Measurements from ENCODE around the gene CSF2RB.

CSF2RB gene

GRCh38 chr22:36926309-36926708, 12.9 kb downstream of the CSF2RB start:
- TF ChIP-seq TAF1 (IDR thresholded peaks at IDR 0.05; ENCODE audit: borderline replicate concordance, insufficient read depth, low read length) (no peak), SIN3A (IDR thresholded peaks at IDR 0.05; ENCODE audit: borderline replicate concordance, insufficient read depth, low read length) (no peak)

- TF ChIP-seq REST (IDR thresholded peaks at IDR 0.05; ENCODE audit: insufficient read depth in 1 of 2, low read depth in 2 of 2, low read length in 2 of 2) (no peak), TAF1 (IDR thresholded peaks at IDR 0.05; ENCODE audit: borderline replicate concordance, insufficient read depth, low read length) (no peak), POLR2AphosphoS5 (IDR thresholded peaks at IDR 0.05; ENCODE audit: low read depth, low read length) (no peak), SIN3A (IDR thresholded peaks at IDR 0.05; ENCODE audit: borderline replicate concordance, insufficient read depth, low read length) (no peak), FOXP2 (optimal IDR thresholded peaks at IDR 0.05; ENCODE audit: borderline replicate concordance, extremely low read depth, extremely low read length, insufficient read depth) (no peak)
Measured at GRCh38 chr22:36926721-36927435, 13.4 kb downstream of the CSF2RB start.

GRCh38 chr22:36927671-36928070, 14.2 kb downstream of the CSF2RB start:
- no peak for TF ChIP-seq POLR2AphosphoS5 (IDR thresholded peaks at IDR 0.05; ENCODE audit: low read depth, low read length)
- no peak for TF ChIP-seq REST (IDR thresholded peaks at IDR 0.05; ENCODE audit: insufficient read depth in 1 of 2, low read depth in 2 of 2, low read length in 2 of 2)
- TF ChIP-seq SIN3A (IDR thresholded peaks at IDR 0.05; ENCODE audit: borderline replicate concordance, insufficient read depth, low read length), result no peak
- no peak for TF ChIP-seq FOXP2 (optimal IDR thresholded peaks at IDR 0.05; ENCODE audit: borderline replicate concordance, extremely low read depth, extremely low read length, insufficient read depth)
- TF ChIP-seq TAF1 (IDR thresholded peaks at IDR 0.05; ENCODE audit: borderline replicate concordance, insufficient read depth, low read length), result no peak

GRCh38 chr22:36928196-36928595, 14.8 kb downstream of the CSF2RB start:
- TF ChIP-seq SIN3A (IDR thresholded peaks at IDR 0.05; ENCODE audit: borderline replicate concordance, insufficient read depth, low read length) (no peak), TAF1 (IDR thresholded peaks at IDR 0.05; ENCODE audit: borderline replicate concordance, insufficient read depth, low read length) (no peak), REST (IDR thresholded peaks at IDR 0.05; ENCODE audit: insufficient read depth in 1 of 2, low read depth in 2 of 2, low read length in 2 of 2) (no peak), FOXP2 (optimal IDR thresholded peaks at IDR 0.05; ENCODE audit: borderline replicate concordance, extremely low read depth, extremely low read length, insufficient read depth) (no peak), POLR2AphosphoS5 (IDR thresholded peaks at IDR 0.05; ENCODE audit: low read depth, low read length) (no peak)

GRCh38 chr22:36928786-36929535, 15.5 kb downstream of the CSF2RB start:
- TF ChIP-seq SIN3A (IDR thresholded peaks at IDR 0.05; ENCODE audit: borderline replicate concordance, insufficient read depth, low read length) (no peak), POLR2AphosphoS5 (IDR thresholded peaks at IDR 0.05; ENCODE audit: low read depth, low read length) (no peak), FOXP2 (optimal IDR thresholded peaks at IDR 0.05; ENCODE audit: borderline replicate concordance, extremely low read depth, extremely low read length, insufficient read depth) (no peak), REST (IDR thresholded peaks at IDR 0.05; ENCODE audit: insufficient read depth in 1 of 2, low read depth in 2 of 2, low read length in 2 of 2) (no peak), TAF1 (IDR thresholded peaks at IDR 0.05; ENCODE audit: borderline replicate concordance, insufficient read depth, low read length) (no peak)
